Heart left ventricle (tissue), 13 donors: ENCODE results near the gene RNF167.

Source experiments
- POLR2A ChIP-seq, 2 donors: fragments of 450-650 bp; IDR thresholded peaks; one replicate each; pipeline ENCODE4 v1.6.1; 2017; ENCODE audit warnings: antibody characterized with exemption in 2 of 2, mild to moderate bottlenecking in 2 of 2, moderate library complexity in 2 of 2
- TF ChIP-seq, protein P1 (sequence below), 12 donors: fragments of 200-600 bp; sonication (generic) in 4 of 12; IDR thresholded peaks; one replicate each; pipeline versions ENCODE4 v1.5.0 to v1.8.0; 2018 to 2022; ENCODE audit warnings: antibody characterized with exemption in 12 of 12, mild to moderate bottlenecking in 5 of 12
- donor health status: ischemic (EF 13 %, LVEDD 7.1; RV severe dilation, severe dysfunction).
- donor health status: DM: no; HTN: yes; CAD: no.
- donor health status: DM: no; HTN: no; CAD: no.
- donor health status: ischemic (EF 25% LVEDD 6.9; RV normal size, moderate dysfunction).
- donor health status: ischemic (EF 25% LVEDD 5.7; RV mildly dilated, moderate dysfunction).
- donor health status: ischemic (EF 35%, LVEDD 5.7; RV mildly dilated, moderate dysfunction).
- donor health status: nonischemic (EF 11% LVEDD 7.7; RV severe dilation, severe dysfunction).
- donor health status: DM: yes; HTN: yes; CAD: no.
- donor health status: PGD.
- donor health status: ischemic (EF 29% LVEDD 5.4; RV normal size, mild dysfunction).
- donor health status: nonischemic (EF 23%, LVEDD 6.1; RV moderate dilation, normal function).

DNA sequence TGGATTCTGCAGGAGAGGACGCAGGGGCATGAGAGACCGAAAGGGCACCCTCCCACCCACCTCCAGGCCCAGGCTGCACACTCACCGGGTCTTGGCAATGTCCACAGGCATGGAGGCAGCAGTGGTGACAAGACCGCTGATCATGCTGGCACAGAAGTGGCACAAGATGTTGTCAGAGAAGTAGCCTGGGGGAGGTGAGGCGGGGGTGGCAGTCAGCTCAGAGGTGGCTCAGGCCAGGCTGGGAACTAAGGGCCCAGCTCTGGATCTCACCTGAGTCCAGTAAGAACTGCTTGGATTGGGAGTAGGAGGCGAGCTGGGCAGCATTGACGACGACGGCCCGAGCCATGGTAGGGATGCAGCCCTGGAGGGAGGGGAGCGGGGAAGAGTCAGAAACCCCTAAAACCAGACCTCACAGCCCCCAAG is 2.0 kb upstream of the RNF167 start:
- TF ChIP-seq, protein P1, sequence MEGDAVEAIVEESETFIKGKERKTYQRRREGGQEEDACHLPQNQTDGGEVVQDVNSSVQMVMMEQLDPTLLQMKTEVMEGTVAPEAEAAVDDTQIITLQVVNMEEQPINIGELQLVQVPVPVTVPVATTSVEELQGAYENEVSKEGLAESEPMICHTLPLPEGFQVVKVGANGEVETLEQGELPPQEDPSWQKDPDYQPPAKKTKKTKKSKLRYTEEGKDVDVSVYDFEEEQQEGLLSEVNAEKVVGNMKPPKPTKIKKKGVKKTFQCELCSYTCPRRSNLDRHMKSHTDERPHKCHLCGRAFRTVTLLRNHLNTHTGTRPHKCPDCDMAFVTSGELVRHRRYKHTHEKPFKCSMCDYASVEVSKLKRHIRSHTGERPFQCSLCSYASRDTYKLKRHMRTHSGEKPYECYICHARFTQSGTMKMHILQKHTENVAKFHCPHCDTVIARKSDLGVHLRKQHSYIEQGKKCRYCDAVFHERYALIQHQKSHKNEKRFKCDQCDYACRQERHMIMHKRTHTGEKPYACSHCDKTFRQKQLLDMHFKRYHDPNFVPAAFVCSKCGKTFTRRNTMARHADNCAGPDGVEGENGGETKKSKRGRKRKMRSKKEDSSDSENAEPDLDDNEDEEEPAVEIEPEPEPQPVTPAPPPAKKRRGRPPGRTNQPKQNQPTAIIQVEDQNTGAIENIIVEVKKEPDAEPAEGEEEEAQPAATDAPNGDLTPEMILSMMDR (IDR thresholded peaks at IDR 0.05) = no peak
- no peak for TF ChIP-seq POLR2A (IDR thresholded peaks at IDR 0.05)
